HG02623 (cell line): ENCODE measurements around the gene C9orf85.
"Not testable (repeated sequence)": the region's sequence is repeated elsewhere in the genome, so short reads cannot be mapped to it uniquely, and the experiment has no call there.

Experiments used
- ATAC-seq: cut with Tn5 transposase; IDR thresholded peaks from one replicate; pipeline ENCODE4 v1.9.1; 2021; ENCODE audit warnings: moderate library complexity; ENCODE audit not compliant: unreplicated experiment

The C9orf85 gene

DNA sequence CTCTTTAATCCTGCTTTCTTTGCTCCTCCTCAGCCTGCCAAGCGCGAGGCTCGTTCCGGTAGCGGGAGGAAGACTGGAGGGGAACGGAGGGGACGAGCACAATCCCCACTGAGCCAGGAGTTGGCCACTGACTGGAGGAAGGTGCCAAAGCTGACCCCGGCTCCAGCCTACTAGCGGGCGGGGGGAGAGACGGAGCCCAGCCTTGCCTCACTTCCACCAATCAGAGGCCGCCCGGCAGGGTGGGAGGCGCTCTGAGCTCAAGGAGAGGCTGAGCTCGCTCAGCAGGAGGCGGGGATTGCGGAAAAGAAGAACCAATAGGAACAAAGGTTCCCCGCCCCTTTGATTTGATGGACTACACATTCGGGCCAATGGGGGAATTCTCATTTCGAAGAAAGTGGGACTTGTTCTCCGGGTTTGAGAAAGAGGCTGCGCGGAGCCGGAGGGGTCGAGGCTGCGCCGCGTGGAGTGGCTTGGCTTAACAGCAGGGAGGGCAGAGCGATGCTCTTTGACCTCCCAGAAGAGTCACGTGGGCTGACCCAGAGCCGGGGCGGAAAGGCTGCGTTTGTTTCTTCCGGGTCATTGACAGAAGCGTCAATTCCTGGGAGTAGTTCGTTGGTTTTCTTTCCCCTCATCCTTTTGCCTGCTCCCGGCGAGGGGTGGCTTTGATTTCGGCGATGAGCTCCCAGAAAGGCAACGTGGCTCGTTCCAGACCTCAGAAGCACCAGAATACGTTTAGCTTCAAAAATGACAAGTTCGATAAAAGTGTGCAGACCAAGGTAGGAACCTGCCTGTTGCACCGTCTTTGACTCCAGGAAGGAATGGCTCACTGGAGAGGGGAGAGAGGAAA lies at the start of gene C9orf85, which contains the start of gene ABHD17B:
TSS of gene C9orf85 (plus strand) at position 579 of the 847 bp plus-strand sequence. CDS start at position 675, 96 bp downstream.
TSS of gene ABHD17B (minus strand) at position 133 of the 847 bp plus-strand sequence. CDS start 36,113 bp downstream, outside the sequence.
- peak; percentile 92 for ATAC-seq

- no peak for ATAC-seq
These were observed 47.8 kb upstream of the C9orf85 start for GRCh38 chr9:71863631-71864030.

DNA sequence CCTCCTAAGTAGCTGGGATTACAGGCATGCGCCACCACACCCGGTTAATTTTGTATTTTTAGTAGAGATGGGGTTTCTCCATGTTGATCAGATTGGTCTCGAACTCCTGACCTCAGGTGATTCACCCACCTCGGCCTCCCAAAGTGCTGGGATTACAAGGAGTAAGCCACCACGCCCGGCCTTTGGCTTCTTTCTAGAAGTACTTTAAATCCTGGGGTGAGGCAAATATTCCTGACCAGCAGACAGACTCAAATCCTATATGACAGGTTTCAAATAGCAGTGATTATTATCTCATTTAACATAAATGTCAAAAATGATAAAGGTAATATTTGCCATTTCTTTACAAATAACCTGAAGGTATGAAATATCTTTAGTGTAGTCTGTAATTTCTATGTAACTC lies 36.1 kb upstream of the C9orf85 start:
- no peak for ATAC-seq

DNA sequence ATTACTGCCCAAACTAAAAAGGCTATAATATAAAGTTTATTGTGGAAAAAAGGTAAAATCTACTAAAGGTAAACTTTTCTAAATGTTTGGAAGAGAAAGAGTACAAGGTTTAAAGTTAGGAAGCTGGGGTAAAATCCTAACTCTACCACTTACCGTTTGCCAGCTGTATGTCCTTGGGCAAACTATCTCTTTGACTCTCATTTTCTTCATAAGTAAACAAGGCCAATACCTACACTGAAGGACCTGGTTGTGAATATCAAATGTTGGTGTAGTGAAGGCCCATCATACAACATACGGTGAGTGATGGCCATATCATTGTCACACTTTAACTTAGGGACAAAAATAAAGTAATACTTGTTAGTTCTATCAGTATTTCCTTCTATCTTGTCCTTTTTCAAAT lies 35.3 kb upstream of the C9orf85 start:
- ATAC-seq, result no peak

- no peak for ATAC-seq
These were observed 34.6 kb upstream of the C9orf85 start for GRCh38 chr9:71876829-71877228.

- no peak for ATAC-seq
These were observed 32.8 kb upstream of the C9orf85 start for GRCh38 chr9:71878327-71879274.

- ATAC-seq, result no peak
These were observed 31.7 kb upstream of the C9orf85 start for GRCh38 chr9:71879644-71880174.

GRCh38 chr9:71884005-71884404 lies 27.4 kb upstream of the C9orf85 start:
- ATAC-seq, result no peak

- ATAC-seq, result no peak
These were observed 26.0 kb upstream of the C9orf85 start for GRCh38 chr9:71885467-71885866.

GRCh38 chr9:71886015-71886414 lies 25.4 kb upstream of the C9orf85 start:
- no peak for ATAC-seq

DNA sequence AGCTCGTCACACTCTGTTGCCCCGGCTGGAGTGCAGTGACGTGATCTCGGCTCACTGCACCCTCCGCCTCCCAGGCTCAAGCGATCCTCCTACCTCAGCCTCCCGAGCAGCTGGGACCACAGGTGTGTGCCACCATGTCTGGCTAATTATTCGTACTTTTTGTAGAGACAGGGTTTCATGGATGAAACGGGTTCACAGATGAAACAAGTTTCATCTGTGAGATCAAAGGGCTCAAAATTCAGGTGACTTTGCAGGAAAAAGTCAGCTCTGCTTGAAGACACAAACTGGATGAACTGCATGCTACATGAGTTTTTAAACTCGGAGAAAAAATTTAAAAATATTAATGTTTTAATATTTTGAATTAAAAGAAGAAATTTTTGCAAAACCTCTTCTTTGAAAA lies 24.9 kb upstream of the C9orf85 start:
- ATAC-seq, result no peak

DNA sequence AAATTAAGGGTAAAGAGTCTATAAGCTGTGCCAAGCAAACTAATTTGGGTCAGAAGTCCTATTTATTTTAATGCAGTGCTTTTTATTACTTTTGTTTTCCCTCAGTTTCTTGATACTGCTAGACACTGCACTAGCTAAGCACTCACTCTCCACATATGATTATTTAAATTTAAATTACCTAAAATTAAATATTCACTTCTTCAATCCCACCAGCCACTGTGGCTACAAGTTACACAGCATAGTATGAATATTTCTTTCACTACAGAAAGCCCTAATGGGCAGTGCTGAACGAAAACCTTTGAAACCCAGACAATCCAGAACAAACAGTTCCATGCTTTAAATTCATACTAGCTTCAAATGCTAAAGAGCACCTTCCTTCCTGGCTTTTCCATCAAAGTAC lies 24.1 kb upstream of the C9orf85 start:
- ATAC-seq, result no peak

GRCh38 chr9:71890042-71890679 lies 21.3 kb upstream of the C9orf85 start:
- ATAC-seq, result no peak

- no peak for ATAC-seq
These were observed 19.8 kb upstream of the C9orf85 start for GRCh38 chr9:71891557-71892189.

GRCh38 chr9:71895117-71895516 lies 16.3 kb upstream of the C9orf85 start:
- ATAC-seq, result peak; percentile 49

DNA sequence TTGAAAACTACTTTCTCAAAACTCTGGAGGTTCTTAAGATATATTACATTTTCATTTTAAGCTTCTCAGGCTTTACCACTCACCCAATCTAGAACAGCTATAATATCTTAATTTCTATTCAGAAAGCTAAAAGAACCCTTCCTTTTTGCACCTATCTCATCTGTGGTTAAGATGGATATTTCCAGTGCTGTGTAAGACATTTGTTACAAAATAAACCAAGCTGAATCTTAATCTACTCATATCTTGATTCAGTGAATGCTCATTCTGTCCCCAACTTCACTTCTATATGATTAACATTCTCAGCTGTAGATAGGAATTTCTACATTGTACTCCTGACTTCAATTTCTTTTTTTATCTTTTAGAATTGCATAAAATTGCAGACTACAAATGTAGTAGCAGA lies 15.5 kb upstream of the C9orf85 start:
- no peak for ATAC-seq

GRCh38 chr9:71896761-71897160 lies 14.7 kb upstream of the C9orf85 start:
- ATAC-seq, result no peak

DNA sequence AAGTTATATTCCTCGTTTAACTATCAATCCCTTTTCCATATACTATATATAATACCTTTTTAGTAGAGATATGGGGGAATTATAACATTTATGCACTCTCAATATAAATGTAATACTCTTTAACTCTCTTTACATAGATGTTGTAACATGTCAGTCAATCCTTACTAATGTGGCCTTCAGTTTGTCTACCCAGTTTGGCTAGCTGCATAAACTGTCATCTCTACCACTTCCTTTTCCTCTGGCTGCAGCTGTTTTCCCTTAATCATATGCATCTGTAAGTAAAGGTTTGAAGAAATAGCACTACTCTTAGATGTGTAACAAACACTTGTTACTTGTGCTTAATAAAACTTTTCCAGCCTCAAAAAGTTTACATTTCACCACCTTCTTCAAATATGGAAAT lies 13.9 kb upstream of the C9orf85 start:
- ATAC-seq, result no peak

GRCh38 chr9:71898756-71899155 lies 12.7 kb upstream of the C9orf85 start:
- not testable (repeated sequence) for ATAC-seq
